ENCODE data around the gene IGF1R.
"Not testable (repeated sequence)": the region's sequence is repeated elsewhere in the genome, so short reads cannot be mapped to it uniquely, and the experiment has no call there.

The IGF1R gene

GRCh38 chr15:98956796-98957553, 308.6 kb downstream of the IGF1R start:
- no peak for DNase-seq (ENCODE audit: low spot score)

GRCh38 chr15:98957655-98958054, 309.3 kb downstream of the IGF1R start:
- DNase-seq (ENCODE audit: low spot score) = no peak

DNA sequence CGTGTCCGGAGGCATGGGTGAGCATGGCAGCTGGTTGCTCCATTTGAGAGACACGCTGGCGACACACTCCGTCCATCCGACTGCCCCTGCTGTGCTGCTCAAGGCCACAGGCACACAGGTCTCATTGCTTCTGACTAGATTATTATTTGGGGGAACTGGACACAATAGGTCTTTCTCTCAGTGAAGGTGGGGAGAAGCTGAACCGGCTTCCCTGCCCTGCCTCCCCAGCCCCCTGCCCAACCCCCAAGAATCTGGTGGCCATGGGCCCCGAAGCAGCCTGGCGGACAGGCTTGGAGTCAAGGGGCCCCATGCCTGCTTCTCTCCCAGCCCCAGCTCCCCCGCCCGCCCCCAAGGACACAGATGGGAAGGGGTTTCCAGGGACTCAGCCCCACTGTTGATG, 309.7 kb downstream of the IGF1R start:
- no peak for DNase-seq (ENCODE audit: low spot score)

- no peak for DNase-seq (ENCODE audit: low spot score)
Measured at GRCh38 chr15:98958918-98959639, 310.7 kb downstream of the IGF1R start.

DNA sequence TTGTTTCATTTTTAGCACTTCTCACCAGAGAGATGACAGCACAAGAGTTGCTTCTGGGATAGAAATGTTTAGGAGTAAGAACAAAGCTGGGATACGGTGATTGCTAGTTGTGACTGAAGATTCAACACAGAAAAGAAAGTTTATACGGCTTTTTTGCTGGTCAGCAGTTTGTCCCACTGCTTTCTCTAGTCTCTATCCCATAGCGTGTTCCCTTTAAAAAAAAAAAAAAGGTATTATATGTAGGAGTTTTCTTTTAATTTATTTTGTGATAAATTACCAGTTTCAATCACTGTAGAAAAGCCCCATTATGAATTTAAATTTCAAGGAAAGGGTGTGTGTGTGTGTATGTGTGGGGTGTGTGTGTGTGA, 311.3 kb downstream of the IGF1R start:
- no peak for DNase-seq (ENCODE audit: low spot score)

DNA sequence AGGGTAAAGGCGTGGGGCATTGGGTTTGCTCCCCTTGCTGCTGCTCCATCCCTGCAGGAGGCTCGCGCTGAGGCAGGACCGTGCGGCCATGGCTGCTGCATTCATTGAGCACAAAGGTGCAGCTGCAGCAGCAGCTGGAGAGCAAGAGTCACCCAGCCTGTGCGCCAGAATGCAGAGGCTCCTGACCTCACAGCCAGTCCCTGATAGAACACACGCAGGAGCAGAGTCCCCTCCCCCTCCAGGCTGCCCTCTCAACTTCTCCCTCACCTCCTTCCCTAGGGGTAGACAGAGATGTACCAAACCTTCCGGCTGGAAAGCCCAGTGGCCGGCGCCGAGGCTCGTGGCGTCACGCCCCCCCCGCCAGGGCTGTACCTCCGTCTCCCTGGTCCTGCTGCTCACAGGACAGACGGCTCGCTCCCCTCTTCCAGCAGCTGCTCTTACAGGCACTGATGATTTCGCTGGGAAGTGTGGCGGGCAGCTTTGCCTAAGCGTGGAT, 312.3 kb downstream of the IGF1R start:
- no peak for DNase-seq (ENCODE audit: low spot score)

DNA sequence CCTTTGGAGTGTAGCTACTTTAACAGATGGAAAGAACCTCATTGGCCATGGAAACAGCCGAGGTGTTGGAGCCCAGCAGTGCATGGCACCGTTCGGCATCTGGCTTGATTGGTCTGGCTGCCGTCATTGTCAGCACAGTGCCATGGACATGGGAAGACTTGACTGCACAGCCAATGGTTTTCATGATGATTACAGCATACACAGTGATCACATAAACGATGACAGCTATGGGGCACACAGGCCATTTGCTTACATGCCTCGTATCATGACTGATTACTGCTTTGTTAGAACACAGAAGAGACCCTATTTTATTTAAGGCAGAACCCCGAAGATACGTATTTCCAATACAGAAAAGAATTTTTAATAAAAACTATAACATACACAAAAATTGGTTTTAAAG, 315.1 kb downstream of the IGF1R start:
- DNase-seq (ENCODE audit: low spot score) = no peak

- DNase-seq (ENCODE audit: low spot score) = no peak
Measured at GRCh38 chr15:98964466-98965133, 316.3 kb downstream of the IGF1R start.

DNA sequence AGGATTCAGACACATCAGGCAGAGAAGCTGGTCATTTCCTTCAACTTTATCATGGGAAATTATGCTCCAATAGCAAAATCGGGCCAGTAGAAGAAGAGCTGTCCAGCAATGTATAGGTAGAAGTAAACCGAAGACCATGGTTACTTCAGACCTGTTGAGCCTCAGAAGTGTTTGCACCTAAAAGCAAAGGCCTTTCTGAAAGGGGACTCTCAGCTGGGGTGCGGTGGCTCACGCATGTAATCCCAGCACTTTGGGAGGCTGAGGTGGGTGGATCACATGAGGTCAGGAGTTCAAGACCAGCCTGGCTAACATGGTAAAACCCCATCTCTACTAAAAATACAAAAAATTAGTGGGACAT, 316.8 kb downstream of the IGF1R start:
- DNase-seq (ENCODE audit: low spot score) = not testable (repeated sequence)

- no peak for DNase-seq (ENCODE audit: low spot score)
Measured at GRCh38 chr15:98965597-98965996, 317.3 kb downstream of the IGF1R start.

DNA sequence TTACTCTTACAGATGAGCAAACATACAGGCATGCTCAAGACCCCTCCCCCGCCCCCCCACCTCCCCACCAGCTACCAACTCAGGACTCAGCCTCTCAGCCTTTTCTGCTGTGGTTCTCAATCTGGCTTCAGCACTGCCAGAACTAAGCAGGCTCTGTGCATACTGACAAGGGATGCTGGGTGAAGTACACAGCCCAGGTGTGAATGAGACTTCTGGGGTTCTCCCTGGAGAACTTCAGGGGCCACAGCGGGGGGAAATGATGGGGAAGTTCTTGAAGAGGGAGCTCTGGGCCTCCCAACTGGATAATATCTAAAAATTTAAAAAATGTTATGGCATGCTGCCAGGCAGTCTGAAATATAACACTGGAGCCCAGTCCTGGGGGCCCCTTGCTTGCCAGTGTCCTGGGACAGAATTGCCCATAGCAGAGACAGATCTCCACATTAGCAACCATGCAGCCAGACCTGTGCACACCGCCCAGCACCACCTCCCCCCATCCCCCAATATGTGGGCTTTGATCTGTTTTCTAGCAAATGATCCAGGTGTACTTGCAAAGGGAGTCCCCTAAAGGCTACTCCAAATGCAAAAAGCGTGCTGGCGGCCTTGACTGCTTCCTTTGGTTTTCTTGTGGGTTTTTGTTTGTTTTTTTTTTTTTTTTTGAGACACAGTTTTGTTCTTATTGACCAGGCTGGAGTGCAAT, 317.9 kb downstream of the IGF1R start:
- no peak for DNase-seq (ENCODE audit: low spot score)

DNA sequence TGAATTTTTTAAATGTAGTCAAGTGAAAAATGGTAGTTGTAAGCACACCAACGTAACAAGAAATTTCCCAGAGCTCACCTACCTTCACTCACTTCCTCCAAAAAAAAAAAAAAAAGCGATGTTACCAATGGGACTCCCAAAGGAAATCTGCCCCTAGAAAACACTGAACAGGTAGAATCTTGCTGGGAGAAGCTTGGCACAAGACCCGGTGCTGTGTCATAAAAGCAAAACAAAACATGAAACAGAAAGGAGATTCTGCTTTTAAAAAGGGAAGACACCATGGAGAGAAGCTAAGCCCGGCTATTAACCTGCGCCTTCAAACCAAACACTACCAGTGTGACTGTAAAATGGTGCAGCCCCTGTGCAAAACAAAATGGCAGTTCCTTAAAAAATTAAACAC, 318.8 kb downstream of the IGF1R start:
- DNase-seq (ENCODE audit: low spot score) = no peak

DNA sequence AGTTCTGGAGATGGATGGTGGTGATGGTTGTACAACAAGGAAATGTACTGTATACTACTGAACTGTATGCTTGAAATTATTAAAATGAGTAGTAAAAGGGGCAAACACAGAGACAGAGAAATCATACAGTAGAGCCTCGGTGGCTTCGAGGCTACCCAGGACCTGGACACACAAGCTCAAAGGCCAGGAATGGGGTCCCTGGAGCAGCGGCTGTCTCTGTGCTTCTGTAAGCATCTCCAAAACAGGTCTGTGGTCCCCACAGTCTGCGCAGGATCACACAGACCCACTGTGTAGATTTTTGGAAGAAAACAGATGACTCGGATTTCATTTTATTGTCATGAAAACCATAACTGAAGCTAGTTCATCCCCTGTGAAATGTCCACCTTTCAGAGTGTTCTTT, 319.6 kb downstream of the IGF1R start:
- no peak for DNase-seq (ENCODE audit: low spot score)

DNA sequence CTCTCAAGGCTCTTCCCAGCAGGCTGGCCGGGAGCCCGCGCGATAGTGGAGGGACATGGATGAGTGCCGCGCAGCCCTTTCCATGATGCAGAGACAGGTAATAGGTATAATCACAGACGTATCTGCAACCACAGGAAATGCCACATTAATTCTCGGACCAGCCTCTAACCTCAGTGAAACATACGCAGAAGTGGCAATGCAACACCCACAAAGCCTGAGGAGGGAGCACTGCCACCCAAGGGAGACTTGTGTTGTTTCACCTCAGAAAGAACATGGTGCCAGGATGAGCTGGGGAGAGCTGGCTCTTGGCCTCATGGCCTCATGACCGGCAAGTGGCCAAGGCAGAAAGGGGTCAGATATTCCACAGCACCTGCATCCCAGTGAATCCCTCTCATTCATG, 320.2 kb downstream of the IGF1R start:
- no peak for DNase-seq (ENCODE audit: low spot score)

- no peak for DNase-seq (ENCODE audit: low spot score)
Measured at GRCh38 chr15:98969126-98969735, 320.9 kb downstream of the IGF1R start.

GRCh38 chr15:98970799-98971198, 322.5 kb downstream of the IGF1R start:
- no peak for DNase-seq (ENCODE audit: low spot score)

DNA sequence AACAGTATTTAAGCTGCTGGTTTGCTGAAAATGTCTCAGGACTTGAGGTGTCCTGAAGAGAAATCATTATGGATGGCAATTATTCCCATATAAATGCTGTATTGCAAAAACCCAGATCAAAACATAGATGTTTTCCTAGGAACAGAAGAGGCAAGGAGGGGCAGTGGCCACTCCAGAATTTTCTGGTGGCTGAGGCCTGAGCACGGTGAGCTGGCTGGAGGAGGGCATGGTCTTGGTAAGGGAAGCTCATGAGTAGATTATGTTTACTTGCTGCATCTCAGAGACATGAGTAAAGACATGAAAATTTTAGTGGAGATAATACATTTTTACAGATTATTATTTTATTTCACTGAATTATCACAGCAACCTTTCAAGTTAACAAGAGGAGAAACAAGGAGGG, 328.2 kb downstream of the IGF1R start:
- no peak for DNase-seq (ENCODE audit: low spot score)

GRCh38 chr15:98977441-98977840, 329.1 kb downstream of the IGF1R start:
- DNase-seq (ENCODE audit: low spot score) = no peak

GRCh38 chr15:98978153-98978552, 329.8 kb downstream of the IGF1R start:
- DNase-seq (ENCODE audit: low spot score) = no peak

- DNase-seq (ENCODE audit: low spot score) = no peak
Measured at GRCh38 chr15:98980899-98981228, 332.5 kb downstream of the IGF1R start.

DNA sequence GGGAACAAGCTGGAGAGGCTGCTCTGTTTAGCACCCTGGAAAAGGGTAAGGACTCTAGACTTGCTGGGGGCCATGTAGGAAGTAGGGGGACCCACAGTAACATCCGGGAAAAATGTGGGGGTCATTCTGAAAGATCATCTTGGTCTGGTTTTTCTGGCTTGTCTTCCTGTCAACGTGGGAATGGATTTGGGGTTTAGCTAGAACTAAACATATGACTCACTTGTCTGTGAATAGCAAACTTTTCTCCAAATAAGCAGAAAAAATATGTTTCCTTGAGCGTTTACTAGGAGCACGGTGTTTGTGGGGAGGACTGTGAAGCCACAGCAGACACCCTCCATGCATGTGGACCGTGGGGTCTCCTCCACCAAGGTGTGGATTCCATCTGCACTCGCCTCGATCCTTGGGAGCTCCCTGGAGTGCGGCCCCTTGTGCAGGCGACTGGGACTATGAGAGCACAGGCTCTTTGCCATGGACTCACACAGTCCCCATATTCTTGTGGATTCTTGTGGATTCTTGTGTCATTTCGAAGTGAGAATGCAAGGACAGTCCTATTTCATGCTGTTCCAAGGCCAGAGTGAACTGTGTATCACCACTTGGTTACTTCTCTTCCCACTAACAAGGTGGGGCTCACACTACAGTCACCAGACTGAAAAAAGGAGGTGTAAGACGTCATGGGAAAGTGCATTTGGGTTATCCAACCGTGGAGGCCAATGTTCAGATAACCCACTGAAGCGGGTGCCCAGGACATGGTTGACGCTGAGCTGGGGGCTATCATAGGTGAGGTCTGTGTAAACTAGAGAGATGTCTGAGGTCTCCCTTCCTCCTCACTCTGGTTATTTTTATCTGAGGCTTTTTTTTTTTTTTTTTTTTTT, 333.7 kb downstream of the IGF1R start:
- DNase-seq (ENCODE audit: low spot score) = no peak
